Measurements from ENCODE around the gene MTA3.

- TF ChIP-seq EZH2 (IDR thresholded peaks at IDR 0.05; ENCODE audit: borderline replicate concordance, low read depth, low read length) (no peak), NFYB (IDR thresholded peaks at IDR 0.05; ENCODE audit: extremely low read depth, insufficient read length) (no peak), CTCF (IDR thresholded peaks at IDR 0.05 in 2 of 3, conservative IDR thresholded peaks at IDR 0.05 in 1 of 3; ENCODE audit: insufficient read depth in 2 of 3, low read depth in 1 of 3, low read length in 3 of 3) (no peak), KLF10 (CRISPR knock-in tag; IDR thresholded peaks at IDR 0.05) (no peak), JUN (IDR thresholded peaks at IDR 0.05; ENCODE audit: borderline replicate concordance, low read depth, low read length) (no peak), JUN (CRISPR knock-in tag; IDR thresholded peaks at IDR 0.05; ENCODE audit: borderline replicate concordance) (no peak), ETV5 (CRISPR knock-in tag; IDR thresholded peaks at IDR 0.05; ENCODE audit: low read depth) (no peak)
Measured at GRCh38 chr2:42789751-42790150, 221.3 kb downstream of the MTA3 start.

All from K562 (cell line).